Measurements from ENCODE around the gene GYG1.

GYG1 gene

DNA sequence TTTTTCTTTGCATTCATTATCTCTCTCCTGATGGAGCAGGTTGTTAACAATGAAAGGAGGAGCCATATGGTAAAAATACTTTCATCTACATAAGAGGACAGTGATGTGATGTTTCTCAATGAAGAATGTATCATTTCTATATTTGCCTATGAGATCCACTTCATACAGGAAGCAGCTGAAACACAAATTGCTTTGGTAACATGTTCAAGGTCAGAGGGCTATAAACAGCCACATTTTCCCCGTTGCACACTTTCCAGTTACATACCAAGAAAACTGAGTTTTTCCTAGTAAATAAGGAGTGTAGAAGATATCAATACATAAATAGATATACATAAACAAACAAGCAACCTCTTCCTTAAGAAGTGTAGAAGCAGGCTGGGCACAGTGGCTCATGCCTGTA lies 32.6 kb upstream of the GYG1 start:
- Histone ChIP-seq H3K4me3 (ENCODE audit: low read depth, low read length) (no peak overlapping the region), H3K27me3 (ENCODE audit: insufficient read depth, low read depth, severe bottlenecking) (no peaks in the 10 kb centered on the region), H3K27ac (no peak overlapping the region), H3K36me3 (no peaks in the 10 kb centered on the region), H3K9me3 (ENCODE audit: severe bottlenecking) (no peaks in the 10 kb centered on the region)
- no peak for TF ChIP-seq CTCF (IDR thresholded peaks at IDR 0.05; ENCODE audit: low read depth, low read length)
- no peak for DNase-seq

GRCh38 chr3:148962513-148962912 lies 28.8 kb upstream of the GYG1 start:
- H3K9me3 ChIP-seq (ENCODE audit: severe bottlenecking) = no peaks in the 10 kb centered on the region
- no peaks in the 10 kb centered on the region for H3K27me3 ChIP-seq (ENCODE audit: insufficient read depth, low read depth, severe bottlenecking)
- H3K36me3 ChIP-seq = no peaks in the 10 kb centered on the region
- H3K4me3 ChIP-seq (ENCODE audit: low read depth, low read length) = no peak overlapping the region
- peak; percentile 40 for TF ChIP-seq CTCF (IDR thresholded peaks at IDR 0.05; ENCODE audit: low read depth, low read length)
- DNase-seq = peak; percentile 56
- no peak overlapping the region for H3K27ac ChIP-seq

DNA sequence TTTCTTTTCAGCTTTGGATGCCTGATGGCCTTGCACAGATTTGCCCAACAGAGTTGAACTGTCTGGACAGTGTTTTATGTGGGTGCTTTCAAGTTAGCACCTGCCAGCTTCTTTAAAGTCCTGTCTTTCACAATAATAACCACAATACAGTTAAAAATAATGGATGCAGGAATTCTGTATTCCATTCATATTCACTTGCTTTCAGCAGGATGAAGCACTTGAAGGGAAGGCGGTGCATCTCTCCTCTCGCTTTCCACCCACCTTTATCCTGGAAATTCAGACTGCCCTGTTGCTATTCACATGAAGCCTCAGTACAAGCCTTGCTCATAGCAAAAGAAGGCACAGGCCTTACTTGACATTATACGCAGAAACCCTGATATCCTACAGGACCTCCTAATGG lies 26.5 kb upstream of the GYG1 start:
- no peaks in the 10 kb centered on the region for H3K36me3 ChIP-seq
- no peak overlapping the region for H3K4me3 ChIP-seq (ENCODE audit: low read depth, low read length)
- H3K9me3 ChIP-seq (ENCODE audit: severe bottlenecking) = no peaks in the 10 kb centered on the region
- H3K27ac ChIP-seq = no peak overlapping the region
- DNase-seq = no peak
- no peaks in the 10 kb centered on the region for H3K27me3 ChIP-seq (ENCODE audit: insufficient read depth, low read depth, severe bottlenecking)
- TF ChIP-seq CTCF (IDR thresholded peaks at IDR 0.05; ENCODE audit: low read depth, low read length) = no peak

DNA sequence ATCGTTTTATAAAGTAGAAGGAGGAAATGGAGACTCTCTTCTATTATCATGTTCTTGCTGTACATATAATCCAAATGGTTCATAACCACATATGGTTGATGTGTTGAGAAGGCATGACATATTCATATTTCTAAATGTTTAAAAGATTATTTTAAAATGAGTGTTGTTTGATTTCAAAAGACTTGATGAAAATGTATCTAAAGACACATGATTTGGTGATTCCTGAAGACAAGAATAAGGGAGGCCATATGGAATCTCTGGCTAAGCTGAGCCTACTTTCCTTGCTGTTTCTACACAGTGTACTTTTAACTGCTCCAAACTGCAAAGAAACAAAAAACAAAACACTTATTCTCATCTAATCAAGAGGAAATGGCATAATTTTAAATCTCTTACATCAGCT lies 23.0 kb upstream of the GYG1 start:
- no peak for TF ChIP-seq CTCF (IDR thresholded peaks at IDR 0.05; ENCODE audit: low read depth, low read length)
- Histone ChIP-seq H3K9me3 (ENCODE audit: severe bottlenecking) (no peaks in the 10 kb centered on the region), H3K27me3 (ENCODE audit: insufficient read depth, low read depth, severe bottlenecking) (no peaks in the 10 kb centered on the region), H3K36me3 (no peaks in the 10 kb centered on the region), H3K27ac (no peak overlapping the region), H3K4me3 (ENCODE audit: low read depth, low read length) (no peak overlapping the region)
- no peak for DNase-seq

- Histone ChIP-seq H3K9me3 (ENCODE audit: severe bottlenecking) (no peaks in the 10 kb centered on the region), H3K36me3 (no peaks in the 10 kb centered on the region), H3K27me3 (ENCODE audit: insufficient read depth, low read depth, severe bottlenecking) (no peaks in the 10 kb centered on the region), H3K4me3 (ENCODE audit: low read depth, low read length) (peak overlapping the region; percentile 6; the same call in 1 of the 2 replicates), H3K27ac (peak overlapping the region; percentile 22)
- DNase-seq = peak; percentile 60
- TF ChIP-seq CTCF (IDR thresholded peaks at IDR 0.05; ENCODE audit: low read depth, low read length) = no peak
Measured at GRCh38 chr3:148970271-148970670, 21.1 kb upstream of the GYG1 start.

- Histone ChIP-seq H3K9me3 (ENCODE audit: severe bottlenecking) (no peaks in the 10 kb centered on the region), H3K36me3 (no peaks in the 10 kb centered on the region), H3K27ac (no peak overlapping the region), H3K4me3 (ENCODE audit: low read depth, low read length) (no peak overlapping the region), H3K27me3 (ENCODE audit: insufficient read depth, low read depth, severe bottlenecking) (no peaks in the 10 kb centered on the region)
- TF ChIP-seq CTCF (IDR thresholded peaks at IDR 0.05; ENCODE audit: low read depth, low read length) = no peak
- DNase-seq = no peak
Measured at GRCh38 chr3:148971401-148972163, 19.8 kb upstream of the GYG1 start.

Measured in WERI-Rb-1 (cell line).